ENCODE data around the gene ABR. TPM values are rescaled to one million over a fixed set of nuclear protein-coding genes. Genes with fewer than 3 reads are reported as not detected.

The ABR gene
- total and polyA plus RNA-seq, 4 donors = 2.7 to 12.9 (median 6.8) TPM

DNA sequence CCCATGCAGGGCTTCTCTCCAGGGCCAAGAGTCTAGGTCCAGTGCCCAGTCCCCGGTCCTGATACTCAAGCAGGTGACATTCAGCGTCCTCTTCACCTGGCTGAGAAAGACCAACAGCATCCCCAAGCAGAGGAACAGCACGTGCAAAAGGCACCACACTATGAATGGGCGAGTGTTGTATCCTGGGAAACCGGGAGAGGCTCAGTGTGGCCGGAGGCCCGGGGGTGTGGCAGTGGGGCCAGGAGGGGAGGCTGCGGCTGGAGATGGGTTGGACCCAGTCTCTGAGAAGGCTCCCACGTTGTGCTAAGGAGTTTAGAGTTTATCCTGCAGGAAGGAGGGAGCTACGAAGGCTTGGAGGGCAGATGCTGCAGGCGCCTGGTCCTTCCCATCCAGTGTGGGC lies 13.5 kb downstream of the ABR start:
- H3K36me3 ChIP-seq (ENCODE audit: control insufficient read depth in 4 of 4, insufficient read depth in 3 of 4, low read depth in 1 of 4, low read length in 3 of 4) = no peaks in the 10 kb centered on the region
- no peak for DNase-seq (ENCODE audit: low spot score)
- H3K4me3 ChIP-seq (ENCODE audit: low read depth in 1 of 3, low read length in 3 of 3) = no peak overlapping the region
- TF ChIP-seq RAD21 (IDR thresholded peaks at IDR 0.05) = no peak
- no peak for TF ChIP-seq FOXA1 (IDR thresholded peaks at IDR 0.05)
- no peak for TF ChIP-seq NR2F2 (IDR thresholded peaks at IDR 0.05)
- no peak for TF ChIP-seq FOXA2 (IDR thresholded peaks at IDR 0.05)
- TF ChIP-seq TAF1 (conservative IDR thresholded peaks at IDR 0.05) = no peak
- TF ChIP-seq RXRA (IDR thresholded peaks at IDR 0.05) = no peak
- TF ChIP-seq HNF4A (conservative IDR thresholded peaks at IDR 0.05) = no peak
- no peak for TF ChIP-seq CTCF (IDR thresholded peaks at IDR 0.05; ENCODE audit: low read depth, low read length, missing input control)
- TF ChIP-seq SP1 (IDR thresholded peaks at IDR 0.05) = no peak
- TF ChIP-seq, protein P1, sequence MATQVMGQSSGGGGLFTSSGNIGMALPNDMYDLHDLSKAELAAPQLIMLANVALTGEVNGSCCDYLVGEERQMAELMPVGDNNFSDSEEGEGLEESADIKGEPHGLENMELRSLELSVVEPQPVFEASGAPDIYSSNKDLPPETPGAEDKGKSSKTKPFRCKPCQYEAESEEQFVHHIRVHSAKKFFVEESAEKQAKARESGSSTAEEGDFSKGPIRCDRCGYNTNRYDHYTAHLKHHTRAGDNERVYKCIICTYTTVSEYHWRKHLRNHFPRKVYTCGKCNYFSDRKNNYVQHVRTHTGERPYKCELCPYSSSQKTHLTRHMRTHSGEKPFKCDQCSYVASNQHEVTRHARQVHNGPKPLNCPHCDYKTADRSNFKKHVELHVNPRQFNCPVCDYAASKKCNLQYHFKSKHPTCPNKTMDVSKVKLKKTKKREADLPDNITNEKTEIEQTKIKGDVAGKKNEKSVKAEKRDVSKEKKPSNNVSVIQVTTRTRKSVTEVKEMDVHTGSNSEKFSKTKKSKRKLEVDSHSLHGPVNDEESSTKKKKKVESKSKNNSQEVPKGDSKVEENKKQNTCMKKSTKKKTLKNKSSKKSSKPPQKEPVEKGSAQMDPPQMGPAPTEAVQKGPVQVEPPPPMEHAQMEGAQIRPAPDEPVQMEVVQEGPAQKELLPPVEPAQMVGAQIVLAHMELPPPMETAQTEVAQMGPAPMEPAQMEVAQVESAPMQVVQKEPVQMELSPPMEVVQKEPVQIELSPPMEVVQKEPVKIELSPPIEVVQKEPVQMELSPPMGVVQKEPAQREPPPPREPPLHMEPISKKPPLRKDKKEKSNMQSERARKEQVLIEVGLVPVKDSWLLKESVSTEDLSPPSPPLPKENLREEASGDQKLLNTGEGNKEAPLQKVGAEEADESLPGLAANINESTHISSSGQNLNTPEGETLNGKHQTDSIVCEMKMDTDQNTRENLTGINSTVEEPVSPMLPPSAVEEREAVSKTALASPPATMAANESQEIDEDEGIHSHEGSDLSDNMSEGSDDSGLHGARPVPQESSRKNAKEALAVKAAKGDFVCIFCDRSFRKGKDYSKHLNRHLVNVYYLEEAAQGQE (IDR thresholded peaks at IDR 0.05) = no peak
- TF ChIP-seq EGR1 (IDR thresholded peaks at IDR 0.05; ENCODE audit: low read depth in 2 of 2) = no peak
- TF ChIP-seq HNF4G (IDR thresholded peaks at IDR 0.05) = no peak
- H3K9ac ChIP-seq (ENCODE audit: low read depth in 1 of 2, low read length in 2 of 2) = no peak overlapping the region
- H3K27ac ChIP-seq (ENCODE audit: low read depth in 1 of 2, low read length in 2 of 2) = no peak overlapping the region
- no peaks in the 10 kb centered on the region for H3K9me3 ChIP-seq (ENCODE audit: control insufficient read depth in 4 of 4, low read length in 3 of 4)
- H3K4me1 ChIP-seq (ENCODE audit: control insufficient read depth in 4 of 4, insufficient read depth in 4 of 4, low read length in 3 of 4) = peaks cover 0 to 3% (median 0%) of the 10 kb centered on the region in 4 donors
- 71% methylated on average over 11 of the region's 11 CpGs for WGBS
- H3K27me3 ChIP-seq (ENCODE audit: control insufficient read depth in 4 of 4, insufficient read depth in 4 of 4, low read length in 3 of 4) = peaks cover 0 to 2% (median 0%) of the 10 kb centered on the region in 4 donors

- no peak overlapping the region for H3K4me3 ChIP-seq (ENCODE audit: low read depth in 1 of 3, low read length in 3 of 3)
- H3K27me3 ChIP-seq (ENCODE audit: control insufficient read depth in 4 of 4, insufficient read depth in 4 of 4, low read length in 3 of 4) = peaks cover 0 to 2% (median 0%) of the 10 kb centered on the region in 4 donors
- no peaks in the 10 kb centered on the region for H3K9me3 ChIP-seq (ENCODE audit: control insufficient read depth in 4 of 4, low read length in 3 of 4)
- DNase-seq (ENCODE audit: low spot score) = no peak
- 85% methylated on average over 19 of the region's 19 CpGs for WGBS
- no peaks in the 10 kb centered on the region for H3K36me3 ChIP-seq (ENCODE audit: control insufficient read depth in 4 of 4, insufficient read depth in 3 of 4, low read depth in 1 of 4, low read length in 3 of 4)
- no peak overlapping the region for H3K9ac ChIP-seq (ENCODE audit: low read depth in 1 of 2, low read length in 2 of 2)
- no peak for TF ChIP-seq NR2F2 (IDR thresholded peaks at IDR 0.05)
- no peak for TF ChIP-seq TAF1 (conservative IDR thresholded peaks at IDR 0.05)
- no peak for TF ChIP-seq FOXA2 (IDR thresholded peaks at IDR 0.05)
- TF ChIP-seq JUND (IDR thresholded peaks at IDR 0.05) = no peak
- TF ChIP-seq, protein P2, sequence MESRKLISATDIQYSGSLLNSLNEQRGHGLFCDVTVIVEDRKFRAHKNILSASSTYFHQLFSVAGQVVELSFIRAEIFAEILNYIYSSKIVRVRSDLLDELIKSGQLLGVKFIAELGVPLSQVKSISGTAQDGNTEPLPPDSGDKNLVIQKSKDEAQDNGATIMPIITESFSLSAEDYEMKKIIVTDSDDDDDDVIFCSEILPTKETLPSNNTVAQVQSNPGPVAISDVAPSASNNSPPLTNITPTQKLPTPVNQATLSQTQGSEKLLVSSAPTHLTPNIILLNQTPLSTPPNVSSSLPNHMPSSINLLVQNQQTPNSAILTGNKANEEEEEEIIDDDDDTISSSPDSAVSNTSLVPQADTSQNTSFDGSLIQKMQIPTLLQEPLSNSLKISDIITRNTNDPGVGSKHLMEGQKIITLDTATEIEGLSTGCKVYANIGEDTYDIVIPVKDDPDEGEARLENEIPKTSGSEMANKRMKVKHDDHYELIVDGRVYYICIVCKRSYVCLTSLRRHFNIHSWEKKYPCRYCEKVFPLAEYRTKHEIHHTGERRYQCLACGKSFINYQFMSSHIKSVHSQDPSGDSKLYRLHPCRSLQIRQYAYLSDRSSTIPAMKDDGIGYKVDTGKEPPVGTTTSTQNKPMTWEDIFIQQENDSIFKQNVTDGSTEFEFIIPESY (IDR thresholded peaks at IDR 0.05) = no peak
- no peak for TF ChIP-seq EGR1 (IDR thresholded peaks at IDR 0.05; ENCODE audit: low read depth in 2 of 2)
- TF ChIP-seq, protein P3, sequence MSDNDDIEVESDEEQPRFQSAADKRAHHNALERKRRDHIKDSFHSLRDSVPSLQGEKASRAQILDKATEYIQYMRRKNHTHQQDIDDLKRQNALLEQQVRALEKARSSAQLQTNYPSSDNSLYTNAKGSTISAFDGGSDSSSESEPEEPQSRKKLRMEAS (IDR thresholded peaks at IDR 0.05) = no peak
- TF ChIP-seq, protein P4, sequence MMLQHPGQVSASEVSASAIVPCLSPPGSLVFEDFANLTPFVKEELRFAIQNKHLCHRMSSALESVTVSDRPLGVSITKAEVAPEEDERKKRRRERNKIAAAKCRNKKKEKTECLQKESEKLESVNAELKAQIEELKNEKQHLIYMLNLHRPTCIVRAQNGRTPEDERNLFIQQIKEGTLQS (IDR thresholded peaks at IDR 0.05) = no peak
- no peak for TF ChIP-seq RAD21 (IDR thresholded peaks at IDR 0.05)
- no peak overlapping the region for H3K27ac ChIP-seq (ENCODE audit: low read depth in 1 of 2, low read length in 2 of 2)
- H3K4me1 ChIP-seq (ENCODE audit: control insufficient read depth in 4 of 4, insufficient read depth in 4 of 4, low read length in 3 of 4) = peaks cover 0 to 3% (median 0%) of the 10 kb centered on the region in 4 donors
Measured at GRCh38 chr17:1165836-1166235, 13.9 kb downstream of the ABR start.

Measured in liver (tissue), 9 donors.